Dermis blood vessel endothelial cell (primary cell): Measurements from ENCODE around the gene SRD5A2. TPM values are rescaled to one million over a fixed set of nuclear protein-coding genes. Genes with fewer than 3 reads are reported as not detected.

ENCODE experiments used
- total RNA-seq: library from RNA; depleted of rRNA; stranded (reverse); fragments of >200 nt; gene quantifications from 2 replicates; pipeline ENCODE4 v1.2.3, GENCODE V29; 2014

SRD5A2 gene
- total RNA-seq, 1 donor from 2014 or later, result not detected

Other genes with a start within 250 kb of the SRD5A2 start
- not detected in 2 replicates for gene XDH, start 166.2 kb downstream of the SRD5A2 start, total RNA-seq